Activated naive CD4-positive, alpha-beta T cell treated with anti-CD3 and anti-CD28 coated beads, Interleukin-2, amount 50 U/mL, for 72 hours (primary cell): ENCODE data around the gene SLC22A16. TPM values are rescaled to one million over a fixed set of nuclear protein-coding genes. Genes with fewer than 3 reads are reported as not detected.
"Not testable (repeated sequence)": the region's sequence is repeated elsewhere in the genome, so short reads cannot be mapped to it uniquely, and the experiment has no call there.

ENCODE experiments used
- ATAC-seq, 2 donors: fragments of 150-1000 bp; cut with Tn5 transposase; 2 replicates each; pipeline ENCODE4 v1.10.0; 2021; ENCODE audit warnings: mild to moderate bottlenecking in 2 of 2, moderate library complexity in 2 of 2
- DNase-seq, 2 donors: peaks; one replicate each; pipeline ENCODE4 v3.0.0; 2021 to 2022; ENCODE audit warnings: low spot score in 2 of 2
- H3K27ac Mint-ChIP-seq, 2 donors: one replicate each; pipeline ENCODE4 v1.8.0; 2022; ENCODE audit warnings: mild to moderate bottlenecking in 2 of 2, mixed read lengths in 2 of 2
- H3K36me3 Mint-ChIP-seq, 2 donors: one replicate each; pipeline ENCODE4 v1.8.0; 2022; ENCODE audit warnings: mixed read lengths in 2 of 2
- H3K9me3 Mint-ChIP-seq, 2 donors: one replicate each; pipeline ENCODE4 v1.8.0; 2022; ENCODE audit warnings: mixed read lengths in 2 of 2
- total RNA-seq, 2 donors: library from RNA; stranded (reverse); gene quantifications; one replicate each; pipeline ENCODE4 v1.2.3, GENCODE V29; 2022

The SLC22A16 gene
- total RNA-seq, 2 donors from 2014 or later, result not detected

DNA sequence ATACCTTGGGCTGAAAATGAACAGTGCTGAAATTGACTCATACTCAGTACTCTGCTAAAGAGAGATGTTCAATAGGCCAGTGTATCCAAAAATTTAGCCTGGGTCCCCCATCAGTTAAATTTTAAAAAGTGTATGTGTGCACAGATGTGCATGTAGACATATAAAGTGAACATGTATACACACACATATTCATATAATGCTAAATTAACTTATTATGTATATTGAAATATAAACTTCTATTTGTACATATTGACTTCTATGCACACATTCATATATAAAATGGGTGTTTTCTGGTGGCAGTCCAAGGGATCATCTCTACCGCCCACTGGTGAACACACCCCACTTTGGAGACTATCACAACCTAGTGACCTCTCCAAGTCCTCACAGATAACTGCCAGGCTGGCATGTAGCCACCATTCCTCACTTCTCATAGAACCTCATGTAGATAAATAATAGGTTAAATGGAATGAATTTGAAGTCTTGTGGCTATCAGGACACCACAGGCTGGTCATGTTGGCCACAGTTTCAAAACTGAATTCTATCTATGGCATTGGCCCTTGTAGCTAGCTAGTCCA lies 8.8 kb downstream of the SLC22A16 start:
- DNase-seq, result no peak
- no peak for ATAC-seq
- Mint-ChIP-seq H3K27ac (no peak overlapping the region), H3K36me3 (peaks cover 8 to 10% of the 10 kb centered on the region in 2 donors), H3K9me3 (peaks cover 0 to 6% of the 10 kb centered on the region in 2 donors)

GRCh38 chr6:110462884-110463481 lies 13.4 kb downstream of the SLC22A16 start:
- H3K27ac Mint-ChIP-seq, result no peak overlapping the region
- DNase-seq, result no peak
- H3K36me3 Mint-ChIP-seq, result peaks cover 8 to 21% of the 10 kb centered on the region in 2 donors
- peaks cover 7 to 13% of the 10 kb centered on the region in 2 donors for H3K9me3 Mint-ChIP-seq
- ATAC-seq, result no peak

DNA sequence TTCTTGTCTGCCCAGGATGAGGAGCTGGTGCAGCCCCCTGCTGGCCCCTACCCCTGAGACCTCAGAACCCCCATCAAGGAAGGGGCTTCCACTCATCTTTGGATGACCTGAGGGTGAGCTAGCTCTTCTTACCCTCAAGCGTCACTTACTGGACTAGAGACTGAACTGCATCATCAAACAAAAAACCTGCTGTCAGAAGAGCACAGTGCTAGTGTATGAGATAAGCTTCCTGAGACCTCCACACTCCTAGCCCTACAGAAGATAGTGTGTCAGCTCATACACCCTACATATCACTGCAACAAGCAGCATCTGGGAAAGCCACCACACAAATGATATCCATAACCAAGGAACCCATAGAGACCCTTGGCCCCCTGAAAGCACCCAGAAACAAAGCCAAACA lies 15.0 kb downstream of the SLC22A16 start:
- DNase-seq (no peak), ATAC-seq (no peak)
- Mint-ChIP-seq H3K27ac (no peak overlapping the region), H3K36me3 (peaks cover 8 to 21% of the 10 kb centered on the region in 2 donors), H3K9me3 (peaks cover 7 to 13% of the 10 kb centered on the region in 2 donors)

DNA sequence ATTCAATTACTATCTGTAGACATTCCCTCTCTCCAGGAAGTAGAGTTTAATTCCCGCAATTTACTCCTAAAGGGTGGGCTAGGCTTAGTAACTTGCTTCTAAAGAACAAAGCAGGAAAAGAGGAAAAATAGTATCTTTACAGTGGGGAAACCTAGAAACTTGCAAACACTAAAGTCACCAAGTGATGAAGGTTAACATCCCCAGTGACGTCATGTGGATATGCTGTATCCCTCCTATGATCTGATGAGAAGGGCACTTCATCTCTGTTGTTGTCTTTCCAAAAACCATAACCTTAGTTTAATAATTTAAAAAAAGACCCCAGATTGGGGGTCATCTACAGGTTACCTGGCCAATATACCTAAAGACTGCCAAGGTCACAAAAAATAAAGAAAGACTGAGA lies 17.3 kb downstream of the SLC22A16 start:
- DNase-seq (no peak), ATAC-seq (no peak)
- Mint-ChIP-seq H3K9me3 (peaks cover 7 to 13% of the 10 kb centered on the region in 2 donors), H3K36me3 (peaks cover 7 to 15% of the 10 kb centered on the region in 2 donors), H3K27ac (no peak overlapping the region)

DNA sequence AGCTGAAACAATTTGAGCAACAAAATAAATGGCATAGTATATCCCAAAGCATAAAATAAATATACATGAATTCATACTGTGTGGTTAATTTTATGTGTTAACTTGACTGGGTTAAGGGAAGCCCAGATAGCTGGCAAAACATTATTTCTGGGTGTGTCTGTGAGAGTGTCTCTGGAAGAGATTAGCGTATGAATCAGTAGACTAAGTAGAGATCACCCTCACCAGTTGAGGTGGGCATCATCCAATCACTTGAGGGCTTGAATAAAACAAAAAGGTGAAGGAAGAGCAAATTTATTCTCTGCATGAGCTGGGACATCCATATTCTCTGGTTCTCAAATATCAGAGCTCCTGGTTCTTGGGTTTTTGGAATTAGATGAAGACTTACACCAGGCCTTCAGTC lies 17.9 kb downstream of the SLC22A16 start:
- ATAC-seq (no peak), DNase-seq (no peak)
- Mint-ChIP-seq H3K9me3 (peaks cover 7 to 8% of the 10 kb centered on the region in 2 donors), H3K27ac (no peak overlapping the region), H3K36me3 (peaks cover under 1 to 11% of the 10 kb centered on the region in 2 donors)

GRCh38 chr6:110457567-110458175 lies 18.7 kb downstream of the SLC22A16 start:
- H3K27ac Mint-ChIP-seq, DNase-seq, H3K9me3 Mint-ChIP-seq, ATAC-seq: not testable (repeated sequence)
- H3K36me3 Mint-ChIP-seq, result peaks cover 0 to 11% of the 10 kb centered on the region in 2 donors

DNA sequence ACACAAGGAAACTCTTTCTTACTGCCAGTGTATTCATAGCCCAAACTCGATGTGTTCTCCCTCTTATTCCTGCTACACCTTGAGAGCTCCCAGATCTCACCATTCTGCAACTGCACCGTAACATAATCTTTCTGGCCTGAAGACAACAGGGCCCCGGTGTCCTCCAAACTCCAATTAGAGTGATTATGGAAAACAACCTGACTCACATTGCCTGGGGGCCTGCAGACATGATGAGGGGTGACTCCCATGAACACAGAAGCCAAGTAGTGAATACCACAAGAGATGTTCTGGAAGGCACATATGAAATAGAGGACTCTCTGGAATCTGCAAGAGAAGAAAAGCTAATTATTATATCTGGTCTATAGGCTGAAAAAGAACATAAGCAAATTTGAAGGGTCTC lies 19.7 kb downstream of the SLC22A16 start:
- DNase-seq, result no peak
- ATAC-seq, result no peak
- H3K9me3 Mint-ChIP-seq, result peaks cover 4 to 5% of the 10 kb centered on the region in 2 donors
- H3K36me3 Mint-ChIP-seq, result peaks cover 0 to 7% of the 10 kb centered on the region in 2 donors
- H3K27ac Mint-ChIP-seq, result no peak overlapping the region

DNA sequence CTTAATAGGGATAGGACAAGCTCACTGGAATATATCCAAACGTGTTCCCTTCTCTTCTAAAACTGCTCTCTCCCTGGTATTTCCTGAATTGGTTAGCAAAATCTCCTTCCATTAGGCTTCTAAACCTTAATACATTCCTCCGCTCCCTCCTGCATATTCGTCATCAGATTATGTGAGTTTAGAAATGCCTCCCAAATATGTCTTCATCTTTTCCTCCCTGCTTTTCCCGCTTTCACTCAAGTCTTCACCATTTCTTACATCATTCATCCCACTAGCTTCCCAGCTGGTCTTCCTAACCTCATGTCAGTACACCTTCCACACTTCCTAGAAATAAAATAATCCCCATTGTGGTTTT lies 26.9 kb downstream of the SLC22A16 start:
- no peak for ATAC-seq
- Mint-ChIP-seq H3K9me3 (no peaks in the 10 kb centered on the region), H3K27ac (no peak overlapping the region), H3K36me3 (no peaks in the 10 kb centered on the region)
- DNase-seq, result no peak

DNA sequence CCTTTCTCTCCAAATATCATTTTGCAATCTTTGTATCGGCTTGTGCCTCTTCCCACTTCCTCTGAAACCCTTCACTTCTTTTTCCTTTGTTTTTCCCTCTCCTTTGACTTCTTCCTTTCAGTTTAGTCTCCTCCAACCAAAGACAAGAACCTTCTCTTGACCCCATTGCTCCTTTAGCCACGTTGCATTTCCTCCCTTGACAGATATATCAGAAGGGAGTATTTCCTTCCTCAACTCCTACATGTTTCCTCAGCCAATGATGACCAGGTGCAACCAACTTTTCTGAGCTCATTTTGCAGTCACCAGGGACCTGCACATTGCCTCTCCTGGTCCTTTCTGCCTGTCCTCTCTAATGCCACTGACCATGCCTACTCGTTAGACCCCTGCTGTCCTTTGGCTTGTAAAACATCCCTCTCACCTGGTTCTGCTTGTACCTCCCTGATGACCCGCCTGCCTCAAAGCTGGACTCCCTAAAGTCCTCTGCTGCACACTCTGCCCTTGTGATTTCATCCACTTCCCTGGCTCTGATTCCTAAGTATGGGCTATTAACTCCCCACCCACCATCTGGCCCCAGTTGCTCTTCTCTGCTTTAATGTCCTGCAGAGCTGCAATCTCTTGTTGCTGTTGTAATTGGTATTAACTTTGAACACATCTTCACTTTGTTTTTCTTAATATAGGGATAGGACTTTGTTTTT lies 27.4 kb downstream of the SLC22A16 start:
- Mint-ChIP-seq H3K9me3 (no peaks in the 10 kb centered on the region), H3K27ac (no peak overlapping the region), H3K36me3 (no peaks in the 10 kb centered on the region)
- no peak for ATAC-seq
- no peak for DNase-seq

GRCh38 chr6:110447761-110448160 lies 28.7 kb downstream of the SLC22A16 start:
- DNase-seq (no peak), ATAC-seq (no peak)
- no peak overlapping the region for H3K27ac Mint-ChIP-seq
- H3K9me3 Mint-ChIP-seq, result no peaks in the 10 kb centered on the region
- no peaks in the 10 kb centered on the region for H3K36me3 Mint-ChIP-seq

GRCh38 chr6:110446405-110446804 lies 30.0 kb downstream of the SLC22A16 start:
- DNase-seq, result no peak
- ATAC-seq, result no peak
- Mint-ChIP-seq H3K9me3 (no peaks in the 10 kb centered on the region), H3K27ac (no peak overlapping the region), H3K36me3 (no peaks in the 10 kb centered on the region)

- no peak overlapping the region for H3K27ac Mint-ChIP-seq
Measured at GRCh38 chr6:110440026-110440425, 36.4 kb downstream of the SLC22A16 start.

GRCh38 chr6:110439356-110439755 lies 37.1 kb downstream of the SLC22A16 start:
- H3K9me3 Mint-ChIP-seq, result no peaks in the 10 kb centered on the region
- DNase-seq (no peak), ATAC-seq (no peak)
- H3K36me3 Mint-ChIP-seq, result no peaks in the 10 kb centered on the region
- no peak overlapping the region for H3K27ac Mint-ChIP-seq

More at GRCh38 chr6:110440026-110440425, 36.4 kb downstream of the SLC22A16 start:
- H3K36me3 Mint-ChIP-seq, result no peaks in the 10 kb centered on the region
- no peaks in the 10 kb centered on the region for H3K9me3 Mint-ChIP-seq
- DNase-seq (no peak), ATAC-seq (no peak)

GRCh38 chr6:110434961-110435602 lies 41.3 kb downstream of the SLC22A16 start:
- ATAC-seq (no peak), DNase-seq (no peak)
- Mint-ChIP-seq H3K36me3 (no peaks in the 10 kb centered on the region), H3K27ac (no peak overlapping the region), H3K9me3 (no peaks in the 10 kb centered on the region)

DNA sequence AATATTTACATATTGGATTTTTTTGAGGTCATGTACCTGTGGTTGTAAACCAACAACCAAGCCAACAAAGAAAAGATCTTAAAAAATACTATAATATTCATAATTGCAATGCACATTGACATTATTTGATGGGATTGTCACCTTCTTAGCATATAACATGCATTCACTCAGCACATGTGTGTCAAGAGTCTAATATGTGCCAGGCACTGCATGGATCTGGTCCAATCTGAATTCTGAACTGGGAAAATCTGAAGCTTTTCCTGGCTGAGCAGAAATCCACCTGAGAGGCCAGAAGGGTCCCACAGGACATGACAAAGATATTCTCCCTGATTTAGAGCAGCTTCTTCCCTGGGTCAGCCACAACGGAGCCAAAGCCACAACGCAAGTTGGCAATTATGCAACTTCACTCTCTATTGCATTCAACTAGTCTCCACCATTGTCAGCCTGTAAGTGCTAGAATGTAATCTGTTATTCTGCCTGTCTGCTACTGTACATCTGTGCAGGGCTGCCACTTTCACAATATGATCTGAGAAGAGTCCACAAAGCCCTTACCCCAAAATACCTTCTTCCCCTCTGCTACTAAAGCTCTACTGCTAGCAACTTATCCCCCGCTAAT lies 44.0 kb downstream of the SLC22A16 start:
- ATAC-seq (no peak), DNase-seq (no peak)
- no peaks in the 10 kb centered on the region for H3K36me3 Mint-ChIP-seq
- H3K9me3 Mint-ChIP-seq, result no peaks in the 10 kb centered on the region
- no peak overlapping the region for H3K27ac Mint-ChIP-seq

- H3K36me3 Mint-ChIP-seq, result no peaks in the 10 kb centered on the region
- no peaks in the 10 kb centered on the region for H3K9me3 Mint-ChIP-seq
- ATAC-seq (no peak), DNase-seq (no peak)
- H3K27ac Mint-ChIP-seq, result no peak overlapping the region
Measured at GRCh38 chr6:110430741-110431140, 45.7 kb downstream of the SLC22A16 start.

GRCh38 chr6:110430236-110430635 lies 46.2 kb downstream of the SLC22A16 start:
- Mint-ChIP-seq H3K36me3 (no peaks in the 10 kb centered on the region), H3K27ac (no peak overlapping the region), H3K9me3 (no peaks in the 10 kb centered on the region)
- DNase-seq, result no peak
- no peak for ATAC-seq
